NCI-H510A (cell line): Measurements from ENCODE around the gene MIGA2.
"Not testable (repeated sequence)": the region's sequence is repeated elsewhere in the genome, so short reads cannot be mapped to it uniquely, and the experiment has no call there.

Source experiments
- DNase-seq: peaks from one replicate; lab custom pipeline; 2025; lab: John Stamatoyannopoulos, UW

Gene MIGA2

DNA sequence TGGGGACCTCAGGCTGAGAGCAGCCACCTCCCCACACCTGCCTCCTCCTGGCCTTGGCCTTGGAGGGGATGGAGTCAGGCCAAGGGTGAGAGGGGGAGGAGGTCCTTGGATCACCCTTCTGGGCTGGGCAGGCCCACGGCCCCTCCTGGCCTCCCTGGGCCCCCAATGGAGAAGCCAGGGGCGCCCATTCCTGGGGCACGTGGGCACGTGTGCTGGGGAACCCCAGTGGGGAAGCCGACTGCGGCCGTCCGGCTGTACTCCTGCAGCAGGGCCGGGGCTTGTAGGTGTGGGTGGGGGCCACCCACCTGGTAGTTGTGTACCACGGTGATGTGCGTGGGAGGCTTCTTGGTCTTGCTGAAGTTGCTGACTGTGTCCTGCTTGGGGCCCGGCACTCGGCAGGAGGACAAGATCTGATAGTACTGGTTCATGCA lies 65.7 kb downstream of the MIGA2 start:
- DNase-seq = no peak

DNA sequence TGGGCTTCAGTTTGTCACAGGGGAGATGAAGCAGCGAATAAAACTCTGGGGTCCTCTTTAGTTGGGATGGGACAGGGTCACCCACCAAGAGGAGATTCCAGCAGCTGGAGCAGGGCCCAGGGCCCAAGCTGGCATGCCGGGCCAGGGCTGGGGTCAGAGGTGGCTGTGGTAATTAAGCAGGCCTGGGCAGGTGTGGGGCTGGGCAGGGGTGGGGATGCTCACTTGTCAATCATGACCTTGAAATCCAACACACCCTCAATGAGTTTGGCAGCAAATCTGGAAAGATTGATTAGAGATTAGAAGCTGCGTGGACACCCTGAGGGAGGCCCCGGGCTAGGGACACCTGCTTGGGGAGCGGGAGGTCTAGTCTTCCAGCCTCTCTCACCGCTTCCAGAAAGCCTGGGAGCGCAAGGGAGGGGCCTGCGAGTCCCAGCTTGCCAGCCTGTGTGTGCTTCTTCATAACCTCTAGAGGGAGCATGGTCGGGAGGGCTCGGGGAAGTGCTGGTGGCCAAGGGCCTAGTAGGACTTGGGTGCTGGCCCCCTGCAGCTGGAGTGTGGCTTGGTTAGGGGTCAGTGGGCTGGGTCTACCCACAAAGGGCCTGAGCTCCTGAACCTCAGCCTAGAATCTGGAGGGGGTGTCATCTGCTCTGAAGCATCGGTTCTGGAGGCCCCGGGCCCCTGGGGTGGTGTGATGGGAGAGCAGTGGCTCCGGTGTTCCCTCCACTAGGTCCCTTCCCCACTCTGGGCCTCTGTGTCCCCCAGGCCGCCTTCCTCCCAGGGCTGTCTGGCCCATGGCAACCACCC lies 66.6 kb downstream of the MIGA2 start:
- peak; percentile 55 for DNase-seq

DNA sequence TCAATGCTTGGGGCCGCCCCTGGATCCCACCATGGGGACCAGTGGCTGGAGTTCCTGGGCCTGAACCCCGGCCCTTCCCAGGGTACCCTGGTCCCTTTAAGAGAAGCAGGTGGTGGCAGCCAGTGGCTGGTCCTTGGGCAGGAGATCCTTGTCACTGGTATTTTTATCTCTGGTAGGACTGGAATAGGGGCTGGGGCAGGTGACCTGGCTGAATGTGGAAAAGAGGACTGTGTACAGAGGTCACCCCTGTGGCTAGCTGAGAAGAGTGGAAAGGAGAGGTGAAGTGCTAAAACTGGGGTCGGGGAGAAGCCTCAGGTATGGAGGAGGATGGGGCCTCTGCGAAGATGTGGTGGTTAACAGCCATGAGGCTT lies 67.2 kb downstream of the MIGA2 start:
- no peak for DNase-seq

DNA sequence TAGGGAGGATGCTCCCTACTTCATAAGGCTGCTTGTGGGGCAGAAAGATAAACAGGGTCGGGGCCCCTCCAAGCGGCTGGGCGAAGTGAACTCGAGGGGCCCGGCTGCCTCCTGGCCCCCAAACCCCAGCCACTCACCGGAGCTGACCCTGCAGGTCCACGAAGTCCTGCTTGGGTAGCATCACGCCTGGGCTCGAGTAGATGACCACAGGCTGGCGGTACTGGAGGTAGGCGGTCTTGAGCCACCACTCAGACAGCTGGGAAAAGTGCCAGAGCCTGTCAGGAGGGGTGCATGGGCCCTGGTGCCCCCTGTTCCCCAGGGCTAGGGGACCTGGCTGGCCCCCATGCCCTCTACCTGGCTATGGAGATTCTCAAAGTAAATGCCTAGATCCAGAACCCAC lies 67.6 kb downstream of the MIGA2 start:
- DNase-seq = no peak

DNA sequence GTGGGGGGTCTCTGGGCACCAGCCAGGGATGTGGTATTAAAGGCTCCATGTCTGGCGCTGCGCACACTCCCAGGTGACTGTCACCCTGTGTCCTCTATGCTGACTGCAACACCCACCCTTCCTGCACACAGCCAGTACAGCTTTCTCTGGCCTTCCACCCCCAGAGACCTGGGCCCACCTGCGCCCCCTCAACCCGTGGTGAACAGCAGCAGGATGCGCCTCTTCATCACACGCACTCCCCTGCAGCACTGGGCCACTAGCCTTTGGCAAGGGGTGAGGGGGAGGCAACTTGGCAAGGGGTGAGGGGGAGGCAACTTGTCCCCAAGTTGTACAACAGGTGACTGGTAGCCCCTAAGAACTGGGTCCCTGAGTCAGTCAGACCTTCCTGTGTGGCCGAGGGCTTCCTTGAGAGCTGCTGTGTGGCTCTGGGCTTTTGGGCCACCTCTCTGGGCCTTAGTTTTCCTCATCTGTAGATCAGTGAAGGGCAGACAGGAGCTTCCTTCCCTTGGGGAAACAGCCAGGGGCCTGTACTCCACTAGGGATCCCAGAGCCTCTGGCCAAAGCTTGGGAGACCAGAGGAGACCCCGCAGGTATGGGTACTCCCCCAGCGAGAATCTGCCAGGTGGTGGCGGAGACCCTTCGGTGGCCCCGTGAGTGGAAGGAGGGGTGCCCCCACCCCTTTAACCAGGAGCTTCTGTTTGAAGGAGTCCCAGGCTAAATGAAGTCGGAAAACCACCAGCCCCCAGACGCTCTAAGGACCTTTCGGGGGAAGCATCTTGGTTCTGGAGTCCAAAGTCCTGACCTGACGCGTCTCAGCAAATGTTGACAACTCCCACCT lies 69.7 kb downstream of the MIGA2 start:
- DNase-seq = no peak

DNA sequence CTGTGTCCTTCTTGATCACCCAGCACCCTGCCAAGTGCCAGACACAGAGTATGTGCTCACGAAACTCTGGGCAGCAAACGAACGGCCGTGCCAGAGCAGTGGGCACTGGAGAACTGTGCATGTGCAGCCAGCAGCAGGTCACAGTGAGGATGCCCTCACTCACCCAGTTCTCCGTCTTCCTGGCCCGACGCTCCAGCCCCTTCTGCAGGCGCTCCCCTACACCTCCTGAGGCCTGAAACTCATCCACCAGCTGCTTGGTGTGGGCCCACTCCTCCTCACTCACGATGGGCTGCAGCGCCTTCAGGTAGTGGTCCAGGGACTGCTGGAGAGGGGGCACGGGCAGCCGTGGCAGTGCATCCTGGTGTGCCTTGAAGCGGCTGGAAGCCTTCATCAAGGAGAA lies 71.2 kb downstream of the MIGA2 start:
- DNase-seq = no peak

DNA sequence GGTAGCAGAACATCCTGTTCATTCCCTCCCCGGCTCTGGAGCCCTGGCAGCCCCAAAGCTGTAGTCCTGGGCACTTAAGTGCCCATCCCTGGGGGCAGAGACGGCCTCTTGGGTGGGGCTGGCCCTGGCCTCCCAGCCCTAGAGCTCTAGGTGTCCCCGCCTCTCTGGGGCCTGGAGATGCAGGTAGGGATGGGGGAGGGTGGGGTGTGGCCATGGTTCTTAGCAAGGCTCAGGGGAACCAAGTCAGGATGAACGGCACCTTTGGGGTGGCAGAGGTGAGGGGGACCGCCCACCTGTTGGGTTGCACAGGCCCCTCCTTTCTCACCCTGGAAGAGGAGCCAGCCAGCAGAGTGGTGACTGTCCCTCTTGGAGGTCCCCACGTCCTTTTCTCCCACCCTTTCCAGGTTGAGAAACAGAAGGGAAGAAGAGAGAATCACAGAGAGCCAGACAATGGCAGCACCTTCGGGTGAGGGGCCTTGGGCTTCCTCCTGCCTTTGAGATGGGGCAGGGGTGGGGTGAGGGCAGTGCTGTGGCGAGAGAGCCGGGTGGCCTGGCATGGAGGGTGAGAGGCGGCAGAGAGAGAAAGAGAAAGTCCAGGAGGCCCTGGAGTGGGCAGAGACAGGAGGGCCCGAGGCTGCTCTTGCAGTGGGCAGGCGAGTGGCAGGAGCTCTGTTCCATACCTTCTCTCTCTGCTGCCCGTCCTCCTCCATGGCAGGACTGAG lies 71.8 kb downstream of the MIGA2 start:
- DNase-seq = no peak

DNA sequence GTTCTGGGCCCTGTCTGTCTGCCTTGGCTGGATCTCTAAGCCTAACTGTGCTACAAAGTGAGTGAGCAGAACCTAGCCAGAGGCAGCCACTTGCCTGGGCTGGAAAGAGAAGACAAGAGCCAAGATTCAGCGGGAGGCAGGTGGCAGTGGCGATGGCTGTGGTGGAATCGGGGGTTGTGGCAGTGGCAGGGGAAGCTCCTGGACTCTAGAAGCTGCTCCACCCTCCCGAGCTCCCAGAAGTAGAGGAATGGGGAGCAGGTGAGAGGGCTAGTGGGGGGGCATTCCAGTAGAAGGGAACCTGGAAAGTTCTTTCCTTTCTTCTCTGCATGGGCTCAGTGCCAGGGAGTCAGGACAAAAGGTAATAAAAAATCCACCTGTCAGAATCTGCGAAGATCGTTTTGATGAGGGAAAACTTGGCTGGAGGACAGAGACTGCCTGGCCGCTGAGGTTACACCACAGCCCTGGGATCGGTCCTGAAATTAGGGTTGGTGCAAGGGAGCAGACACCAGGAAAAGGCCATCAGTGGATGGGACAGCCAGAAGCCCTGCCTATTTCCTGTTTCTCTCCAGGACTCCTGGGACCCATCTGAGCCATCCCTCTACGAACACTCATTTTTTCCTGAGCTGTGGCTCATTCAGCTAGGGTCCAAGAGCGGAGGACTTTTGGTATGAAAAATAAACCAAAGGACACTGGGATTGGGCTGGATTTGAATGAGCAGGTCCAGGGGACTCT lies 72.5 kb downstream of the MIGA2 start:
- no peak for DNase-seq

DNA sequence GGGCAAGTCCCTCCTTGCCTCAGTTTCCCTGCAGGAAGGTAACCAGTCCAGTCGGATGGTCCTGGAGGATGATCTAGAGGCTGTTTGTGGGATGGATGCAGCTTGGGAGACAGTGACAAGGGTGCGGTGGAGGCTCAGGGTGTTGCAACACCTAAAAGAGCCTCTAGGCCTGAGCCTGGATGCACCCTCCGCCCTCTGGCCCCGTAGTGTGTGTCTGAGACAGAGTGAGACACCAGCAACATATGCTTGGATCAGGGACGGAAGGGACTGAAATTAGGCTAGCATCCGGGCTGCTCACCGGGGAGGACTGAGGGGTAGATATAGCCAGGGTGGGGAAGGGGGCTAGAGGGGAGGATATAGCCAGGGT lies 73.1 kb downstream of the MIGA2 start:
- no peak for DNase-seq

DNA sequence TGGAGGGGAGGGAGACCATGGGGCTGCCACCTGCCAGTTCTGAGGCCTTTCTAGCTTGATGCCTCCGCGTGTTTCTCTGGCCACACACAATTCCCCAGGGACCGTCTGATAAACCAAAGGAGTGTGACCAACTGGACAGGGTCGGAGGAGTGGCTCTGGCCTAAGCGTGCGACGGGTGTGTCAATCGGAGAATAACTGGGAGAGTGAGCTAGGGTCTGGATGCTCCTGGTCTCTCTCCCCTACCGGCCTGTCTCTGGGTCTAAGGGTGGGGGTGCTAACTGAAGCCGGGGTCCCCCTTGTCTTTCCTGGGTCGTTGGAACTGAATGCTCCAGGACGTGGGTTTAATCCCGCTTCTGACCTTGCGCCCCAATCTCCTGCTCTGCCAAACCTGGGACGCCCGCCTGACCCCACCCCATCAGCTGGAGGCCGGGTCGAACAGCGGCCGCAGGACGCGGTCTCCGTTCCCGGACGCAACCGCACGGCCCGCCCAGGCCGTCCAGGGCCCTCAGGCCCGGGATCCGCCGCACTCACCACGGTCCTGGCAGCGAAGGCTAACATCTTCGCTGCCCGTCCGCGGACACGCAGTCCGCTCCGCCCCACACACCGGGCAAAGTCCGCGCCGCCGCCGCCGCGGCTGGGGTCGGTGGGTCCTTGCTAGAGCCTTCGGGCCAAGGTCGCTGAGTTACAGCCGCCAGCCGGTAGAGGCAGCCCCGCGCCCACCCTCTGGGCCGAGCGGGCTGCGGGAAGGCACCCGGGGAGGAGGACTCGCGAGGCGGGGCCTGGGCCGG lies 73.7 kb downstream of the MIGA2 start:
- no peak for DNase-seq

DNA sequence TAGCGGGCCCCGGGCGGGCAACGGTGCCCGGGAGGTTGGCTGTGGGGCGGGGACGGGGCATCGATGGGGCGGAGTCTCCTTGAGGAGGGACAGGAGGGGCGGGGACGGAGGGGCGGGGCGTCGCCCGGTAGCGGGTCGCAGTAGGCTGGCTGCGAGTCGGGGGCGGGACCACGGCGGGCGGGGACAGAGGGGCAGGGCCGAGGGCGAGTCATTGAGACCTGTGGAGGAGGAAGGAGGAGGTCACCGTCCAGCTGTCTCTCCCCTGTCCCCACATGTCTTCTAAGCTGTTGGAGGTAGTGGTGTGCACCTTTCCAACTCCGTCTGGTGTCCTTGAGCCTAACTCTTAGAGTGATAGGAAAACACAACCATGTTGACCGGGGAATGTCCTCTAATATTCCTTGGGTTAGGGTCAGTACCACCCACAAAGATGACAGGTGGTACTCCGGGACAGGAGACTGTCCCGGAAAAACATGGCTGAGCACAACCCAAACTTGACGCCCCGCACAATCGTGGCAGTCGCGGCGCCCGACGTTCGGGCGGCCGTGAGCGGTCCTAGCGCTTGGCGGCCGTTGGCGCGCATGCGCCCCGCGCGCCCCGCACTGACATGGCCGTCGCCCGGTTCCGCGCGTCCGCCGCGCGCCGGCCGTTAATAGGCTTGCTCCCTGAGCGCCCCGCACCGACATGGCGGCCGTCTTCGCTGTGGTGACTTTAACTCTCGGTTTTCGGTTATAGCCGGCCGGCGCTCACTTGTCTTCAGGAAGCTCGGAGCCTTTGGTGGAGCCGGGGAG lies 74.5 kb downstream of the MIGA2 start, which contains the start of the genes CRAT and PTPA:
CRAT (minus strand) TSS at position 54 of the 788 bp plus-strand sequence. CDS start 284 bp downstream, outside the sequence.
PTPA (plus strand) TSS at position 676 of the 788 bp plus-strand sequence. CDS start 186 bp downstream, outside the sequence.
- peak; percentile 79 for DNase-seq

DNA sequence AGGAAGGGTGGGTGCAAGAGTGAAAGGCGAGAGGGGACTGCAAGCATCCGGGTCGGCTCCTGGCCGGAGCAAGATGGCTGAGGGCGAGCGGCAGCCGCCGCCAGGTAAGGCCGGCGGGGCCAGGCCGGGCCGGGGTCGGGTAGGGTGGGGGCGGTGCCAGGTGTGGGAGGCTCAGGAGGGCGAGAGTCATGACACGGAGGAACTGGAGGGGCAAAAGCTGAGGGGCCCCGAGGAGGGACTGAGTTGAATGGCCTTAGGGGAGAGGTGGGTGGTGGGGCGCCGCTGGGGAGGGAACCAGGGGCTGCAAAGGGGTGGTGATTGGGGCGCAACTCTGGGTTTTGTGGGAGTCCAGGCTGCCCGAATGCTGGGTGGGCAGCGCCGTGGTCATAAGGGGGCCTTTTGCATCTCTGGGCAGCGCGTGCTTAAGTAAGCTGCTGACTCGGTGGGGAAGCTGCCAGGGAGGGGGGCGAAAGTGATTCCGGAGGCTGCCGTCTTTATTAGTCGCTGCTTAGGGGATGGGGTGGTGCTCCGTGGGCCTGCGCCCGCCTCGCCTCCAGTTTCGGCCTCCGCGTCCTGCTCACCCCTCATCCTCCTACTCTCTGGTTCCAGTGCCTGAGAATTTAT lies 75.2 kb downstream of the MIGA2 start:
- no peak for DNase-seq

DNA sequence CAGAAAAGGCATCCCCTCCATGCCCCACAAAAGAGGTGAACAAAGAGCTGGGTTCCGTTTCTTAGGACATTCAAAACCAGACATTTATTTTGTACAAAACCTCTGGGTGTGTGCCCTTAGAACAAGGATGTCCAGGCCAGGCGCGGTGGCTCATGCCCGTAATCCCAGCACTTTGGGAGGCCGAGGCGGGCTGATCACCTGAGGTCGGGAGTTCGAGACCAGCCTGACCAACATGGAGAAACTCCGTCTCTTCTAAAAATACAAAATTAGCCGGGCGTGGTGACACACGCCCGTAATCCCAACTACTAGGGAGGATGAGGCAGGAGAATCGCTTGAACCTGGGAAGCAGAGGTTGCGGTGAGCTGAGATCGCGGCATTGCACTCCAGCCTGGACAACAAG lies 76.1 kb downstream of the MIGA2 start:
- not testable (repeated sequence) for DNase-seq

DNA sequence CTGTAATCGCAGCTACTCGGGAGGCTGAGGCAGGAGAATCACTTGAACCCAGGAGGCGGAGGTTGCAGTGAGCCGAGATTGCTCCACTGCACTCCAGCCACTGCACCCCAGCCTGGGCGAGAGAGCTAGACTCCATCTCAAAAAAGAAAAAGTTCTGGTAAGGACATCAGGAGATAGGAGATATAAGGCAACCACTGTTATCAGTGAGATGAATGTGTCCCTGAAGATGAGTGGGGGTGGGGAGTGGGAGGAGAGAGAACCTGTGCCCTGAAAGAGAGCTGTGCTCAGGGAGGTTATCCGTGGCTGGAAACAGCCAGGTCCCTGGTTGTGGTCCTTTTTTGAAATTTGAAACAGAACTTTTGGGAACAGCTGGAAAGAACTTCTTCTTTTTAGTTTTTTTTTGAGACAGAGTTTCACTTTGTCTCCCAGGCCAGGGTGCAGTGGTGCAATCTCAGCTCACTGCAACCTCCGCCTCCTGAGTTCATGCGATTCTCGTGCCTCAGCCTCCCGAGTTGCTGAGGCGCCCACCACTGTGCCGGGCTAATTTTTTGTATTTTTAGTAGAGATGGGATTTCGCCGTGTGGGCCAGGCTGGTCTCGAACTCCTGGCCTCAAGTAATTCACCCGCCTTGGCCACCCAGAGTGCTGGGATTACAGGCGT lies 77.3 kb downstream of the MIGA2 start:
- DNase-seq = no peak

DNA sequence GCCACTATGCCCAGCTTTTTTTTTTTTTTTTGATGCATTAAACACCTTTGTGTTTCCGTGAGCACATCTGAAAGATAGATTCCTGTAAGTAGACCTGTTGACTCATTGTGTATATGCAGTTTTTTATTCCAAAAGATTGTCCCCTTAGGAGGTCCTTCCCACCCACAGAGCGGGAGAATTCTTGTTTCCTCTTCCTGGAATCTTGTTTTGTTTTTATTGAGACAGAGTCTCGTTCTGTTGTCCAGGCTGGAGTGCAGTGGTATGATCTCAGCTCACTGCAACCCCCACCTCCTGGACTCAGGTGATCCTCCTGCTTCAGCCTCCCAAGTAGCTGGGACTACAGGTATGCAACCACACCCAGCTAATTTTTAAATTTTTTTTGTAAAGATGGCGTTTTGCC lies 82.4 kb downstream of the MIGA2 start:
- DNase-seq = no peak

DNA sequence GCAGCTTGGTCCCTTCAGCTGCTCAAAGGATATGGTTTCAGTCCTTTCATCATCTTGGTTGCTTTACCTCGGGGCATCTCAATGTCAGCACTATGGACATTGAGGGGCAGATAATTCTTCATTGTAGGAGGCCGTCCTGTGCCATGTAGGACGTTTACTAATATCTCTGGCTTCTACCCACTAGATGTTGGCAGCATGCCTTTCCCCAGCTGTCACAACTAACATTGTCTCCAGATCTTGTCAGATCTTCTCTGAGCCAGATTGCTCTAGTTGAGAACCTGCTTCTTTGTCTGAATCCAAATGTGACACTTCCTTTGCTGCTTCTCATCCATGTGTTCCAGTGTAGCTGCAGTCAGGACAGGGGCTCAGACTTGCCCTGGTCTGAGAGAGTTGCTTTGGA lies 85.1 kb downstream of the MIGA2 start:
- DNase-seq = no peak
